ENCODE measurements around the gene RGS9.
"Not testable (repeated sequence)": the region's sequence is repeated elsewhere in the genome, so short reads cannot be mapped to it uniquely, and the experiment has no call there.

The RGS9 gene

GRCh38 chr17:65116515-65116914, 20.7 kb upstream of the RGS9 start:
- FAIRE-seq = not testable (repeated sequence)

- no peak for FAIRE-seq
Observed at GRCh38 chr17:65117384-65118035, 19.7 kb upstream of the RGS9 start.

GRCh38 chr17:65121368-65121767, 15.8 kb upstream of the RGS9 start:
- no peak for FAIRE-seq

GRCh38 chr17:65121916-65122806, 15.0 kb upstream of the RGS9 start:
- FAIRE-seq = no peak

DNA sequence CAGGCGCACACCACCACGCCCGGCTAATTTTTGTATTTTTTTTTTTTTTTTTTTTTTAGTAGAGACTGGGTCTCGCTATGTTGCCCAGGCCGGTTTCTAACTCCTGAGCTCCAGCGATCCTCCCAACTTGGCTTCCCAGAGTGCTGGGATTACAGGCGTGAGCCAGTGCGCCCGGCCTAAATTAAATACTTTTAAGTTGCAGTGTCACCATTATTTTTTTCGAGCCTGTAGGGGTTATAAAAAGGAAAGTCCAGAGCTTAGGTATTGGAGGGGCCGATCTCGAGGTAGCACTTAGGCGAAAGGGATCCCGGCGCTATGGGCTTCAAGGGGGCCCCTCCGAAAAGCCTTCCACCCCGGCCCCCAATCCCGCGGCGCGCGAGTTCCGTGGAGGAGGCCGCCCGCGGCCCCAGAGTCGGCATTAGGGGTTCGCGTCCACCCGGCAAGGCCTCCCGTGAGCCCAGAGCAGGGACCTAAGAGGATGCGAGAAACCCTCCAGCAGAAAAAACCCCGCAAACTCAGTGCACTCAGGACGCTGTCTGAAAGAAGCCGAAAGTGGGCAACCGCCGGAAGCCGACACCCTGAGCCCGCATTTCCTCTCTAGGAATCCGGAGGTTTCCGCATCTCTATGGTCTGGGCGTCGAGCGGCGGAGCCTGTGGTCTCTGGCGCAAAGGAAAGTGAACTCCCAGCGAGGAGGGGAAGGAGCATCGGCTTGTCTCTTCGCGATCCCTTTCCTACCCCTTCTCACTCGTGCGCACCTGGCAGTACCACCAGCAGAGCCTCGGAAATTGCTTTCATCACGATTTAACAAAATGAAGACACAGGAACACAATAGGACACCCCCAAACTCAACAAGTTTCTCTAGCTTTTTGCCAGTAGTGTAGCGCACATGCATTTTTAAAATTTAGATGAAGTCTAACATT, 14.1 kb upstream of the RGS9 start:
- FAIRE-seq = no peak

GRCh38 chr17:65123757-65124675, 13.2 kb upstream of the RGS9 start:
- FAIRE-seq = no peak

DNA sequence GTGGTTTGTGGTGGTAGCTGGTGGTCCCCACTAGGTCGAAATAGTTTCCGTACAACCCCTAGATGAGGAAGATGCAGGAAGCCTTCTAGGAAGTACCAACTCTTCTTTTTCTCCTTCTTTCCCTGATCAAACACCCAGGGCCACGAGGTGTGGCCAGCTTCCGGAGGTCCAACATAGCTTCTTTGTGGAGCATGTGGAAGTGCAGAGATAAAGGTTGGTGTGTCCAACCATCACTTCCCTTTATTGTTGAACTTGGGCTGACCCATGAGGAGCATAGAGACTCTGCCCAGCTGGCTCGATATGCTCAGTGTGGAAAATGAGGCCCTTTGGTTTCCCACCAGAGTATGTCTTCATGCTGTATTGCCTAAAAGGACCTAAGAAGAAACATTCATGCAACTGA, 6.3 kb upstream of the RGS9 start:
- FAIRE-seq = no peak

DNA sequence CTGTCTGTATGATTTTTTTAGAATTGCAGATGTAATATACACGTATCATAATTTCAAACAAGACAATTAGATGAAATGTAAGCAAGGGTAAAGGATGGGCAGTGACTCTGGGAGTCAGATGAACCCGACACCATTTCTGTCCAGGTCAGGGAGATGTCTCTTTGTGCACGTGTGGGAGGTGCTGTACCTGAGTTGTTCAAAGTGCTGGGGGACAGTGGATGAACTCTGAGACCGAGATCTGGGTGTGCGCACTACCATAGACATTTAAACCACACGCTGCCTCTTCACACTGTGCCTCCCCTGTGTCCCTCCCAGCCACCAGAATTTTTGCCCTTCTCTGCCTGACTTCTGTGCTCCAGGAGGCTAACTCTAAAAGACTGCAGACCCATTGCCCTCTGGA, 5.9 kb upstream of the RGS9 start:
- no peak for FAIRE-seq

- no peak for FAIRE-seq
Observed at GRCh38 chr17:65131946-65132345, 5.2 kb upstream of the RGS9 start.

DNA sequence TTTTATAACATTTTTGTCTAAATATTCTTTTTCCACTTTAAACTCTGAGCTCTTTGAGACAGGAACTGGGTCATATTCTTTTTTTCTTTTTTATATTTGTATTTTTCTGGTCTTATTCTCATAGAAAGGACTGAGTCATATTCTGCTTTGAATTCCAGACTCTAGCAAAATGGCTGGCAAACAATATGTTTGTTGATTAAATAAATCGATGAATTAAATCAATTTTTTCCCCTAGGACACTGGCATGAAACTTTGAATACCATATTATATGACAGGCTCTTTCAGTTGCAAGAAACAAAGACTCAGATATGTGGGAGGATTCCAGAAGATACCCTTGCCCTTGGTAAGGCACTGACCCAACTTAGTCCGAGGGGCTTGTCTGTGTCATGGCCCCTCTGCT, 3.1 kb upstream of the RGS9 start:
- FAIRE-seq = no peak

DNA sequence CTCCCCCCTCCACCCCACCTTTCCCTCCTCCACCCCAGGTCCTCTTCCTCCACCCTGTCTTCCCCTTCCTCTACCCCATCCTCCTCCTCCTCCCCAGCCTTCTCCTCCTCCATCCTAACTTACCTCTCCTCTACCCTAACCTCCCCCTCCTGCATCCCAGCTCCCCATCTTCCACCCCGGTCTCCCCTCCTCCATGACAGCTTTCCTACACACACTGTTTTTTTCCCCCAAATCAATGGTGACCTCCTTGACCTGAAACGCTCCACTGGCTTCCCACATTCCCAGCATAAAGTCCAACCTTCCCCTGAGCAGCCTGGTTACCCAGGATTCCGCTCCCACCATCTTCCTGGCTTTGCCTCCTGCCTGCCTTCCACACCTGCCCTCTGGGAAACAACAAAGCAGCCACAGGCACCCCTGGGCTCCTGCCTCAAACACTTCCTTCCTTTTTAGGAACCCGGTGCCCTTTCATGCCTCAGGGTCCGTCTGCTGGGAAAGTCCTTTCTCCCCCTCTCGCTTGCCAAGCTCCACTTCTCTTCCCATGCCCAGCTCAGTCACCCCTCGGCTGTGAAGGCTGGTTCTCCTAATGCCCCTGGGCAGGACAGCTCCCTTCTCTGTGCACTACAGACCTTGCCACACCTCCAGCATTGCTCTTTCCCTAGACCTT, 2.1 kb downstream of the RGS9 start:
- FAIRE-seq = no peak

GRCh38 chr17:65142247-65142646, 5.1 kb downstream of the RGS9 start:
- no peak for FAIRE-seq

GRCh38 chr17:65143889-65144604, 6.9 kb downstream of the RGS9 start:
- no peak for FAIRE-seq

- FAIRE-seq = no peak
Observed at GRCh38 chr17:65145743-65146142, 8.6 kb downstream of the RGS9 start.

GRCh38 chr17:65147955-65148354, 10.8 kb downstream of the RGS9 start:
- no peak for FAIRE-seq

DNA sequence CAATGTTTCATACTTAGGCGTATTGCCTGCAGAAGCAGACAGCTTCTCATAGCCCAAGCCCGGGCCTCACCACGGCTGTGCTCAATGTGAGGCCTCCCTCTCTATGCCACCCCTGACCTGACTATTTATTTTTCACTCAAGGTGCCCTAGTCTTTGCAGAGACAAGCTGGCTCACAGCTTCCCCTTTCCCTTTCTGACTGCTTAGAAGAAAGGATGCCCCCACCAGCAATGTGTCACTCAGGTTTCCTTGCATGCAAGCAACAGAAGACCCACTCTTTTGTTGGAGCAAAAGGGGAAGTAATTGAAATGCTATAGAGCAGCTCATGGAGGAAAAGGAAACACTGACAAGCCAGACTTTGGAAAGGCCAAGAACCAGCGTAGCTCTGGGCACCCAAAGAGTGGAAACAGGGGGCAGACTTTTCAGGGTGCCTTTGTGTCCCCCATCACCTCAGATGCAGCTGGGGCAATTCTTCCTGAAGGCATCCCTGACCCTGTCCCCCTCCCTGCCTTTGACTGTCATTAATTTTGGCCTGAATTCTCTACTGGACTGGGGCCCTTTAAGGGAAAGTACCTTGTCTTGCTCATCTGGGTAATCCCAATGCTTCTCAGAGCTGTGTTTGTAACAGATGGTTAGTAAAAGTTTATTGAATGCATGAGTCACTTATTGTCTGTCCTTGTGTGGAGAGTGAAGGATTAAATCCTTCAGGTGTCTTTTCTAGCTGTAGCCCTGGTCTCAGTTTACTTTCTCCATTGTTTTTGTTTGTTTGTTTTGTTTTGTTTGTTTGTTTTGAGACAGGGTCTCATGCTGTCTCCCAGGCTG, 17.8 kb downstream of the RGS9 start:
- no peak for FAIRE-seq

GRCh38 chr17:65155622-65156021, 18.5 kb downstream of the RGS9 start:
- FAIRE-seq = no peak

GRCh38 chr17:65156185-65156834, 19.1 kb downstream of the RGS9 start:
- no peak for FAIRE-seq

DNA sequence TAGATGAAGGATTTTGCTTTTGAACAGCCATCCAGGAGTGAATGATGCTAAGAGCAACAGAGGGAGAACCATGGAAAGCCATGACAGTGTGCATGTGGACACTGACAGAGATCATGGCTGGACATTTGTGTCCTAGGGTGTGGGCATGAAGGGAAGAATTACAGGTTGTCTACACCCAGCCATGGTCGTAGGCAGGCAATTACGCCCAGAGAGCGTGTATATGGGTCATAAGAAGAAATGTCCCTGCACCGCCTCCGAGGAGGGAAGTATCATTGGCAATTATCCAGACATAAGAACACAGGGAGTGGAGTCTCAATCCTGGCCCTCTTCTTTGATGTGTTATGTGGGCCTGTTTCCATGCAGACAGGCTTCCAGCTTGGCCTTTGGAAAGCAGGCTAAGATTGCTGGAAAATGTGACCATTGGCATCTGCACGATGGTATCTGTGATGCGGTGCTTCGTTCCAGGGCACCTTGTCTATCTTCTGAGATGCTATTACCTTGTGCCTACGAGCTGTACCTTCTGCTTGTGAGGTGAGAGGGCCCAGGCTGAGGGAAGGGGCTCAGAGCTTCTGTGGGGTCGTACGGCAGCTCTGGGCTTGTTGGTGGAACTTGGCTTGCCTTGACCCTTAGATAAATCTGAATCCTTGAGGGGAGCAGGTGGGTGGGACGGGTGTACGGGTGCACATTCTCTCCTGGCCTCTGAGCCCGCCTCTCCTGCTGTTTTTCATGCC, 19.8 kb downstream of the RGS9 start:
- FAIRE-seq = no peak
